ENCODE results near the gene TMEM178B. TPM values are rescaled to one million over a fixed set of nuclear protein-coding genes. Genes with fewer than 3 reads are reported as not detected.

Gene TMEM178B
- total and polyA plus RNA-seq, 2 donors (not counting 1 experiment from before 2014, with no cell fraction given) = 0.28 to 0.96 TPM

DNA sequence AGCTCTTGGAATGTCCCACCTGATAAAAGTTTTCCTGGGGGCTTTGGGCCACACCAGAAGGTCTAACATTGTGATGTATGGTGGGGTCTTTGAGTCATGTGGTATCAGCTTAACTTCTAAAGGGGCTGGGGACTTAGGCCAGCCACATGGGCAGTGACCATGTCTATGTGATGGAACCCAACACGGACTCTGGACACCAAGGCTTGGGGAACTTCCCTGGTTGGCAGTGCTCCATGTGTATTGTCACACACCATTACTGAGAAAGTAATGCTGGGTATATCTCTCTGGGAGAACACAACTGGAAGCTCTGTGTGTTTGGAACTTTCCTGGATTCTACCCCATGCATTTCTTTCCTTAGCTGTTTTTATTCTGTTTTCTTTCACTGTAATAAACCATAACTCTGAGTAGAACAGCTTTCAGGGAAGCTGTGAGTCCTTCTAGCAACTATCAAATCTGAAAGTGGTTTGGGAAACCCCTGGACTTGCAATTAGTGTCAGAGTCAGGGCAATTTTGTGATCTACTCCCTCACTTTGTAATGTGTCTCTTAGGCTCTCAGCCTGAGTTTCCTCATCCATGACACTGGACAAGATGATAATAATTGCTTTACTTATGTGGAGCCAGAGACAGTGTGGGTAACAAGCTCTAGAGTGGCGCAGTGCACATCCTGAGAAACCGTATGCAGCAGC lies 448.9 kb downstream of the TMEM178B start:
- POLR2A ChIA-PET = no interaction called here
- no peaks in the 10 kb centered on the region for H4K20me1 ChIP-seq (ENCODE audit: control insufficient read depth, insufficient read depth, low read length, poor library complexity, severe bottlenecking)
- 77% methylated on average over 1 of the region's 3 CpGs for WGBS (ENCODE audit: insufficient coverage)
- H3K4me1 Mint-ChIP-seq = no peaks in the 10 kb centered on the region
- no peak overlapping the region for H3K9ac ChIP-seq (ENCODE audit: low read length)
- no peaks in the 10 kb centered on the region for H3K4me1 ChIP-seq (ENCODE audit: control insufficient read depth in 2 of 2, insufficient read depth in 2 of 2, low read length in 2 of 2)
- no peaks in the 10 kb centered on the region for H3K9me3 Mint-ChIP-seq (ENCODE audit: insufficient read depth)
- H2AFZ ChIP-seq (ENCODE audit: insufficient read depth, low read depth, low read length, poor library complexity, severe bottlenecking) = no peak overlapping the region
- intact Hi-C loops (cut with micrococcal nuclease) = no loop called here
- no peak overlapping the region for H3K4me3 ChIP-seq (ENCODE audit: control extremely low read depth in 1 of 5, extremely low read depth in 1 of 5, insufficient read depth in 1 of 5, low read depth in 2 of 5, low read length in 4 of 5)
- H3K27me3 ChIP-seq (replicated peaks in 1 of 4; ENCODE audit: control extremely low read depth in 1 of 4, control insufficient read depth in 3 of 4, insufficient read depth in 4 of 4, low read length in 3 of 4) = peaks cover 0 to 4% (median 0%) of the 10 kb centered on the region in 4 experiments
- CTCF ChIA-PET = interaction anchor here (1.6 kb wide), 1 partner anchor 11 kb away, joined by 7 read pairs; no protein-coding TSS in a partner anchor
- TF ChIP-seq, protein P1, sequence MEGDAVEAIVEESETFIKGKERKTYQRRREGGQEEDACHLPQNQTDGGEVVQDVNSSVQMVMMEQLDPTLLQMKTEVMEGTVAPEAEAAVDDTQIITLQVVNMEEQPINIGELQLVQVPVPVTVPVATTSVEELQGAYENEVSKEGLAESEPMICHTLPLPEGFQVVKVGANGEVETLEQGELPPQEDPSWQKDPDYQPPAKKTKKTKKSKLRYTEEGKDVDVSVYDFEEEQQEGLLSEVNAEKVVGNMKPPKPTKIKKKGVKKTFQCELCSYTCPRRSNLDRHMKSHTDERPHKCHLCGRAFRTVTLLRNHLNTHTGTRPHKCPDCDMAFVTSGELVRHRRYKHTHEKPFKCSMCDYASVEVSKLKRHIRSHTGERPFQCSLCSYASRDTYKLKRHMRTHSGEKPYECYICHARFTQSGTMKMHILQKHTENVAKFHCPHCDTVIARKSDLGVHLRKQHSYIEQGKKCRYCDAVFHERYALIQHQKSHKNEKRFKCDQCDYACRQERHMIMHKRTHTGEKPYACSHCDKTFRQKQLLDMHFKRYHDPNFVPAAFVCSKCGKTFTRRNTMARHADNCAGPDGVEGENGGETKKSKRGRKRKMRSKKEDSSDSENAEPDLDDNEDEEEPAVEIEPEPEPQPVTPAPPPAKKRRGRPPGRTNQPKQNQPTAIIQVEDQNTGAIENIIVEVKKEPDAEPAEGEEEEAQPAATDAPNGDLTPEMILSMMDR (IDR thresholded peaks at IDR 0.05) = no peak
- no peak for TF ChIP-seq EZH2 (IDR thresholded peaks at IDR 0.05; ENCODE audit: borderline replicate concordance, insufficient read depth, low read depth, low read length, poor library complexity, severe bottlenecking)
- no peak overlapping the region for H3K27ac Mint-ChIP-seq
- H3K27me3 Mint-ChIP-seq = peaks cover 25% of the 10 kb centered on the region
- no peaks in the 10 kb centered on the region for H3K79me2 ChIP-seq (ENCODE audit: control insufficient read depth, insufficient read depth, low read length)
- H3K36me3 ChIP-seq (replicated peaks in 1 of 2; ENCODE audit: control extremely low read depth in 1 of 2, control insufficient read depth in 1 of 2, extremely low read depth in 1 of 2, insufficient read depth in 2 of 2, low read length in 1 of 2) = no peaks in the 10 kb centered on the region
- H3K27ac ChIP-seq (ENCODE audit: low read length in 2 of 2) = no peak overlapping the region
- peaks cover 0 to 3% (median 0%) of the 10 kb centered on the region in 3 donors for H3K9me3 ChIP-seq (ENCODE audit: control extremely low read depth in 1 of 3, control insufficient read depth in 2 of 3, insufficient read depth in 1 of 3, low read length in 2 of 3)
- ATAC-seq (ENCODE audit: low read depth) (no peak), DNase-seq (no peak)
- H3K4me3 Mint-ChIP-seq = no peak overlapping the region
- no peak overlapping the region for H3K4me2 ChIP-seq (replicated peaks; ENCODE audit: low read depth, low read length, poor library complexity, severe bottlenecking)

DNA sequence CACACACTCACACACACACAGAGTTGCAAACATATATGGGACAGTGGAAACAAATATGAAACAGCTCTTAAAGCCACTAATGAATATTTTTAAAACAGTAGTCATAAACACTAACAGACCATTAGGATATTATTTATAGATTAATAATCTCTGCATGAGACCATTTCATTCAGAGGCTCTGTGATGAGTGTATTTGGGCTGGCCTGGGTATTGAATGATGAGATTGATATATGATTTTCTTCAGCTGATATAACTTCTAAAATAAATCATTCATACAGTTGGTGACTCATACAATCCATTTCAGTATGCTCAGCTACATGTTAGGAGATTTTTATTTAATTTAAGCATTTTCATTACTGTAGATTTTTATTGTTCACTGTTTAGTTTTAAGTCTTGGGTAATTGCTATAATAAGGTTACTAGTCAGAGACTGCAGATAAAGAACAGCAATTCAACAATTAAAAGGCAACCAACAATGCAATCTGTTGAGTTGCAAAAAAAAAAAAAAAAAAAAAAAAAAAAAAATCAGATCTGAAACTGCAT lies 452.2 kb downstream of the TMEM178B start:
- Histone ChIP-seq H3K9ac (ENCODE audit: low read length) (no peak overlapping the region), H3K36me3 (replicated peaks in 1 of 2; ENCODE audit: control extremely low read depth in 1 of 2, control insufficient read depth in 1 of 2, extremely low read depth in 1 of 2, insufficient read depth in 2 of 2, low read length in 1 of 2) (no peaks in the 10 kb centered on the region), H4K20me1 (ENCODE audit: control insufficient read depth, insufficient read depth, low read length, poor library complexity, severe bottlenecking) (no peaks in the 10 kb centered on the region), H3K4me1 (ENCODE audit: control insufficient read depth in 2 of 2, insufficient read depth in 2 of 2, low read length in 2 of 2) (no peaks in the 10 kb centered on the region), H3K9me3 (ENCODE audit: control extremely low read depth in 1 of 3, control insufficient read depth in 2 of 3, insufficient read depth in 1 of 3, low read length in 2 of 3) (no peaks in the 10 kb centered on the region), H3K27me3 (replicated peaks in 1 of 4; ENCODE audit: control extremely low read depth in 1 of 4, control insufficient read depth in 3 of 4, insufficient read depth in 4 of 4, low read length in 3 of 4) (peaks cover 0 to 5% (median 3%) of the 10 kb centered on the region in 4 experiments), H3K4me3 (ENCODE audit: control extremely low read depth in 1 of 5, extremely low read depth in 1 of 5, insufficient read depth in 1 of 5, low read depth in 2 of 5, low read length in 4 of 5) (no peak overlapping the region), H3K27ac (ENCODE audit: low read length in 2 of 2) (no peak overlapping the region), H3K79me2 (ENCODE audit: control insufficient read depth, insufficient read depth, low read length) (no peaks in the 10 kb centered on the region), H3K4me2 (replicated peaks; ENCODE audit: low read depth, low read length, poor library complexity, severe bottlenecking) (no peak overlapping the region), H2AFZ (ENCODE audit: insufficient read depth, low read depth, low read length, poor library complexity, severe bottlenecking) (no peak overlapping the region)
- H3K27ac Mint-ChIP-seq = no peak overlapping the region
- TF ChIP-seq, protein P1 (IDR thresholded peaks at IDR 0.05) = no peak
- no peak for TF ChIP-seq EZH2 (IDR thresholded peaks at IDR 0.05; ENCODE audit: borderline replicate concordance, insufficient read depth, low read depth, low read length, poor library complexity, severe bottlenecking)
- ATAC-seq (ENCODE audit: low read depth) (no peak), DNase-seq (no peak)
- H3K27me3 Mint-ChIP-seq = peaks cover 24% of the 10 kb centered on the region
- no peaks in the 10 kb centered on the region for H3K9me3 Mint-ChIP-seq (ENCODE audit: insufficient read depth)
- intact Hi-C loops (cut with micrococcal nuclease) = no loop called here
- ChIA-PET POLR2A (no interaction called here), CTCF (interaction anchor here (0.8 kb wide), 1 partner anchor 9 kb away, joined by 3 read pairs; no protein-coding TSS in a partner anchor)
- H3K4me1 Mint-ChIP-seq = no peaks in the 10 kb centered on the region
- no peak overlapping the region for H3K4me3 Mint-ChIP-seq

All from B cell (primary cell).